Tibial artery (tissue), 4 donors: ENCODE data around the gene ADCY7.

Experiments used
- DNase-seq, 2 donors: peaks; one replicate each; pipeline ENCODE4 v3.0.0-alpha.2; 2019
- H3K27ac ChIP-seq, 2 donors: fragments of 200-600 bp; sonication (generic) in 1 of 2; 1 replicate in 1 of 2; 2 replicates in 1 of 2; pipeline ENCODE4 v1.5.1; 2018 to 2019; ENCODE audit warnings: mild to moderate bottlenecking in 1 of 2
- H3K27me3 ChIP-seq, 2 donors: fragments of 200-600 bp; sonication (generic) in 1 of 2; one replicate each; pipeline versions ENCODE4 v1.5.1 to v1.6.0; 2016 to 2019
- H3K36me3 ChIP-seq, 3 donors: fragments of 200-600 bp; sonication (generic) in 2 of 3; one replicate each; pipeline ENCODE4 v1.5.1; 2016 to 2019; ENCODE audit warnings: mild to moderate bottlenecking in 2 of 3
- H3K4me1 ChIP-seq, 4 donors: fragments of 200-600 bp; sonication (generic) in 2 of 4; 1 replicate in 3 of 4; 2 replicates in 1 of 4; pipeline ENCODE4 v1.5.1; 2016 to 2019
- H3K4me3 ChIP-seq, 2 donors: fragments of 200-600 bp; sonication (generic) in 1 of 2; 1 replicate in 1 of 2; 2 replicates in 1 of 2; pipeline ENCODE4 v1.5.1; 2018 to 2019; ENCODE audit warnings: mild to moderate bottlenecking in 2 of 2
- H3K9me3 ChIP-seq, 3 donors: fragments of 200-600 bp; sonication (generic) in 1 of 3; one replicate each; pipeline ENCODE4 v1.5.1; 2016 to 2019
- CTCF ChIP-seq, 2 experiments: fragments of 200-600 bp in 1 of 2; fragments of 450-650 bp in 1 of 2; IDR thresholded peaks; one replicate each; pipeline ENCODE4 v1.5.1; 2017 to 2019; ENCODE audit warnings: antibody characterized with exemption in 2 of 2, mild to moderate bottlenecking in 1 of 2, moderate library complexity in 1 of 2
- intact Hi-C: fragments of 100-400 bp; cut with DNase I; formaldehyde crosslinking; loops from one replicate; pipeline ENCODE4 v1.15.0; 2023; ENCODE audit warnings: low total_unique reads

Gene ADCY7

GRCh38 chr16:50273888-50274325 is 7.6 kb downstream of the ADCY7 start:
- peak in 1 of 2 donors; percentile 66 for DNase-seq
- no peaks in the 10 kb centered on the region for H3K4me1 ChIP-seq
- H3K27me3 ChIP-seq: no peaks in the 10 kb centered on the region
- no peak for TF ChIP-seq CTCF (IDR thresholded peaks at IDR 0.05)
- H3K36me3 ChIP-seq: no peaks in the 10 kb centered on the region
- no peaks in the 10 kb centered on the region for H3K9me3 ChIP-seq
- peak overlapping the region in 1 of 2 donors; percentile 22 for H3K27ac ChIP-seq
- intact Hi-C loops: no loop called here
- peak overlapping the region; percentile 25 to 26 for H3K4me3 ChIP-seq

- peak overlapping the region; percentile 25 to 26 for H3K4me3 ChIP-seq
- no peaks in the 10 kb centered on the region for H3K27me3 ChIP-seq
- intact Hi-C loops: no loop called here
- peak in 1 of 2 donors; percentile 64 for DNase-seq
- H3K9me3 ChIP-seq: no peaks in the 10 kb centered on the region
- TF ChIP-seq CTCF (IDR thresholded peaks at IDR 0.05): no peak
- peak overlapping the region in 1 of 2 donors; percentile 22 for H3K27ac ChIP-seq
- no peaks in the 10 kb centered on the region for H3K4me1 ChIP-seq
- no peaks in the 10 kb centered on the region for H3K36me3 ChIP-seq
Measured at GRCh38 chr16:50274326-50275097, 8.2 kb downstream of the ADCY7 start.

- no peaks in the 10 kb centered on the region for H3K9me3 ChIP-seq
- TF ChIP-seq CTCF (IDR thresholded peaks at IDR 0.05): no peak
Measured at GRCh38 chr16:50275098-50275415, 8.7 kb downstream of the ADCY7 start.

GRCh38 chr16:50275428-50276325 is 9.3 kb downstream of the ADCY7 start:
- no peak for DNase-seq
- H3K27ac ChIP-seq: no peak overlapping the region
- no peaks in the 10 kb centered on the region for H3K36me3 ChIP-seq
- H3K4me3 ChIP-seq: no peak overlapping the region
- no peaks in the 10 kb centered on the region for H3K27me3 ChIP-seq
- intact Hi-C loops: no loop called here
- H3K9me3 ChIP-seq: no peaks in the 10 kb centered on the region
- no peaks in the 10 kb centered on the region for H3K4me1 ChIP-seq
- no peak for TF ChIP-seq CTCF (IDR thresholded peaks at IDR 0.05)

More at GRCh38 chr16:50275098-50275415, 8.7 kb downstream of the ADCY7 start:
- H3K36me3 ChIP-seq: no peaks in the 10 kb centered on the region
- DNase-seq: no peak
- no peaks in the 10 kb centered on the region for H3K27me3 ChIP-seq
- no peak overlapping the region for H3K27ac ChIP-seq
- H3K4me1 ChIP-seq: no peaks in the 10 kb centered on the region
- intact Hi-C loops: no loop called here
- H3K4me3 ChIP-seq: peak overlapping the region; percentile 25 to 26

- Histone ChIP-seq H3K36me3 (no peaks in the 10 kb centered on the region), H3K9me3 (no peaks in the 10 kb centered on the region), H3K4me3 (no peak overlapping the region), H3K27me3 (no peaks in the 10 kb centered on the region), H3K4me1 (no peaks in the 10 kb centered on the region), H3K27ac (no peak overlapping the region)
- no peak for TF ChIP-seq CTCF (IDR thresholded peaks at IDR 0.05)
- no peak for DNase-seq
- intact Hi-C loops: no loop called here
Measured at GRCh38 chr16:50276326-50276640, 9.9 kb downstream of the ADCY7 start.
